Large intestine (tissue), 3 donors: ENCODE results near the gene RUVBL2. TPM values are rescaled to one million over a fixed set of nuclear protein-coding genes. Genes with fewer than 3 reads are reported as not detected.
"Not testable (repeated sequence)": the region's sequence is repeated elsewhere in the genome, so short reads cannot be mapped to it uniquely, and the experiment has no call there.

ENCODE experiments used
- DNase-seq, 2 donors: peaks; one replicate each; pipeline versions ENCODE4 v3.0.0 to v3.0.0-alpha.2; 2013
- H3K27ac ChIP-seq: one replicate; pipeline ENCODE4 v1.5.1; 2013; ENCODE audit warnings: low read length
- H3K27me3 ChIP-seq: 2 replicates; pipeline ENCODE4 v1.6.1; 2013; ENCODE audit warnings: low read length; ENCODE audit not compliant: control insufficient read depth, insufficient read depth
- H3K36me3 ChIP-seq: 2 replicates; pipeline ENCODE4 v1.6.1; 2013; ENCODE audit warnings: low read length; ENCODE audit not compliant: control insufficient read depth, insufficient read depth
- H3K4me1 ChIP-seq: one replicate; pipeline ENCODE4 v1.6.1; 2013; ENCODE audit warnings: low read length; ENCODE audit not compliant: control insufficient read depth, insufficient read depth
- H3K4me3 ChIP-seq: one replicate; pipeline ENCODE4 v1.5.1; 2013; ENCODE audit warnings: low read length
- H3K9me3 ChIP-seq: one replicate; pipeline ENCODE4 v1.6.1; 2013; ENCODE audit warnings: mild to moderate bottlenecking, low read depth, low read length, moderate library complexity; ENCODE audit not compliant: control insufficient read depth
- WGBS: methylation state at CpG from one replicate; pipeline ENCODE4 v1.1.5; 2013; ENCODE audit warnings: low lambda C conversion rate; ENCODE audit not compliant: insufficient coverage; 5-methylcytosine and 5-hydroxymethylcytosine counted together
- polyA plus RNA-seq: library from polyadenylated mRNA; unstranded; fragments of 120-200 nt; gene quantifications from one replicate; pipeline ENCODE4 v1.2.1, GENCODE V29; 2013

Gene RUVBL2
- polyA plus RNA-seq, 1 donor: 65.0 TPM

DNA sequence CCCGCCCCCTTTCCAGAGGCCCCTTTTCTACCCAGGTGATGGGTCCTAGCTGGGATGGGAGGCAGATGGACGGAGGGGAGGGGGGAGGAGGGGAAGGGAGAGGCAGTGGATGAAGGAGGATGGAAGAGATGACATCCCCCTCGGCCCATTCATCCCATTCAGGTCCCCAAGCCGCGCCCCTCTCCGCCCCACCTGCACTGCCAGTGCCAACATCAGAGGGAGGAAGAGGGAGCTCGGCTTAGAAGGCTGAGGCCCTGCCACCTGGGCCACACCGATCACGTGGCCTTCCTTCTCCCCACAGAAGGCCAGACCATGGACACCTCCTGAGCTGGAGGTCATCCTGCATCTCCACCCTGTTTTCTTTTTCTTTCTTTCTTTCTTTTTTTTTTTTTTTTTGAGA is 35.0 kb downstream of the RUVBL2 start:
- not testable (repeated sequence) for DNase-seq, H3K27me3 ChIP-seq, H3K27ac ChIP-seq, H3K36me3 ChIP-seq, H3K9me3 ChIP-seq, H3K4me1 ChIP-seq, H3K4me3 ChIP-seq
- WGBS: no CpG with 5 or more reads among the region's 9 CpGs

GRCh38 chr19:49029749-49030148 is 36.1 kb downstream of the RUVBL2 start:
- H3K36me3 ChIP-seq, H3K4me1 ChIP-seq, H3K27me3 ChIP-seq, H3K27ac ChIP-seq, DNase-seq, H3K9me3 ChIP-seq, H3K4me3 ChIP-seq: not testable (repeated sequence)
- WGBS: no CpG with 5 or more reads among the region's 14 CpGs

GRCh38 chr19:49030323-49030722 is 36.6 kb downstream of the RUVBL2 start:
- not testable (repeated sequence) for DNase-seq, H3K4me3 ChIP-seq, H3K4me1 ChIP-seq, H3K27ac ChIP-seq, H3K27me3 ChIP-seq, H3K36me3 ChIP-seq, H3K9me3 ChIP-seq
- WGBS: no CpG with 5 or more reads among the region's 8 CpGs

- H3K9me3 ChIP-seq, H3K36me3 ChIP-seq, H3K27ac ChIP-seq, H3K27me3 ChIP-seq, H3K4me1 ChIP-seq, DNase-seq, H3K4me3 ChIP-seq: not testable (repeated sequence)
- WGBS: no CpG with 5 or more reads among the region's 28 CpGs
Observed at GRCh38 chr19:49031642-49032301, 38.1 kb downstream of the RUVBL2 start, which contains the start of gene CGB2. TSS of gene CGB2 (plus strand) at chr19:49031890. CDS start at chr19:49032096, 206 bp downstream.

- DNase-seq: not testable (repeated sequence)
- 100% methylated on average over 1 of the region's 18 CpGs for WGBS
Observed at GRCh38 chr19:49036815-49037214, 43.1 kb downstream of the RUVBL2 start, which contains the start of gene CGB1. TSS of gene CGB1 (minus strand) at chr19:49036895. CDS start at chr19:49036711, 184 bp downstream.

GRCh38 chr19:49038111-49038510 is 44.4 kb downstream of the RUVBL2 start:
- 60% methylated on average over 1 of the region's 8 CpGs for WGBS
- not testable (repeated sequence) for H3K4me1 ChIP-seq, H3K4me3 ChIP-seq

More at GRCh38 chr19:49036815-49037214, 43.1 kb downstream of the RUVBL2 start, which contains the start of gene CGB1:
- not testable (repeated sequence) for H3K36me3 ChIP-seq, H3K4me3 ChIP-seq, H3K4me1 ChIP-seq, H3K27ac ChIP-seq, H3K27me3 ChIP-seq, H3K9me3 ChIP-seq

GRCh38 chr19:49038557-49039276 is 45.0 kb downstream of the RUVBL2 start:
- H3K4me3 ChIP-seq, H3K9me3 ChIP-seq, H3K4me1 ChIP-seq, H3K27ac ChIP-seq, H3K27me3 ChIP-seq, H3K36me3 ChIP-seq, DNase-seq: not testable (repeated sequence)
- WGBS: no CpG with 5 or more reads among the region's 26 CpGs

More at GRCh38 chr19:49038111-49038510, 44.4 kb downstream of the RUVBL2 start:
- not testable (repeated sequence) for H3K9me3 ChIP-seq, DNase-seq, H3K27me3 ChIP-seq, H3K27ac ChIP-seq, H3K36me3 ChIP-seq

DNA sequence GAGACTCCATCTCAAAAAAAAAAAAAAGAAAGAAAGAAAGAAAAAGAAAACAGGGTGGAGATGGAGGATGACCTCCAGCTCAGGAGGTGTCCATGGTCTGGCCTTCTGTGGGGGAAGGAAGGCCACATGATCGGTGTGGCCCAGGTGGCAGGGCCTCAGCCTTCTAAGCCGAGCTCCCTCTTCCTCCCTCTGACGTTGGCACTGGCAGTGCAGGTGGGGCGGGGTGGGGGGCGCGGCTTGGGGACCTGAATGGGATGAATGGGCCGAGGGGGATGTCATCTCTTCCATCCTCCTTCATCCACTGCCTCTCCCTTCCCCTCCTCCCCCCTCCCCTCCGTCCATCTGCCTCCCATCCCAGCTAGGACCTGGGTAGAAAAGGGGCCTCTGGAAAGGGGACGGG is 46.0 kb downstream of the RUVBL2 start:
- not testable (repeated sequence) for H3K4me3 ChIP-seq, H3K27me3 ChIP-seq, H3K9me3 ChIP-seq, H3K36me3 ChIP-seq, H3K4me1 ChIP-seq, H3K27ac ChIP-seq, DNase-seq
- no CpG with 5 or more reads among the region's 9 CpGs for WGBS

GRCh38 chr19:49042177-49042576 is 48.5 kb downstream of the RUVBL2 start:
- no peaks in the 10 kb centered on the region for H3K4me1 ChIP-seq
- peaks cover 4% of the 10 kb centered on the region for H3K27me3 ChIP-seq
- H3K9me3 ChIP-seq: no peaks in the 10 kb centered on the region
- DNase-seq: no peak
- H3K4me3 ChIP-seq: no peak overlapping the region
- no peak overlapping the region for H3K27ac ChIP-seq
- H3K36me3 ChIP-seq: no peaks in the 10 kb centered on the region
- WGBS: no CpG with 5 or more reads among the region's 17 CpGs

DNA sequence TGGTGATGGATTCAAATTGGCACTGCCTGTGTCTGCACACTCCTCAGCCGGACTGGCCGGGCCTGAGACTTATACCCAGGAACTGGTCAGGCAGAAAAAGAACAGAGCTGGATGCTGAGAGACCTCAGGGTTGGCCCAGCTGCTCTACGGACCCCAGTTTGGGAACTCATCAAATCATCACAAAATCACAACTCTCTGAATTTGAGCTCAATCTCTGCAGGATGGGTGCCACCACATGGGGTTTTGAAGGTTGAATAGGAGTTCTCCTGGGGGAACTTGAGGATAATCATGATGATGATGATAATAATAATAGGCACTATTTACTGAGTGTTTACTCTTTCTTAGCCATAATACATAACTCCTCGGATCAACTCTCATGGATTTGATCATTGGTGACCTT is 49.0 kb downstream of the RUVBL2 start:
- not testable (repeated sequence) for DNase-seq, H3K9me3 ChIP-seq, H3K4me1 ChIP-seq, H3K4me3 ChIP-seq, H3K36me3 ChIP-seq, H3K27ac ChIP-seq, H3K27me3 ChIP-seq
- no CpG with 5 or more reads among the region's 4 CpGs for WGBS
